H1 (cell line): ENCODE data around the gene FAM83G. TPM values are rescaled to one million over a fixed set of nuclear protein-coding genes. Genes with fewer than 3 reads are reported as not detected.

Source experiments
- CTCF ChIA-PET: fragments of 300-600 bp; sonication (Branson Sonifier 250); formaldehyde crosslinking; loops from one replicate; lab custom pipeline; 2021; ENCODE audit not compliant: partially characterized antibody; lab: Charles Lee
- POLR2A ChIA-PET: fragments of 300-600 bp; sonication (Branson Sonifier 250); formaldehyde crosslinking; loops from one replicate; lab custom pipeline; 2021; ENCODE audit warnings: inconsistent platforms; ENCODE audit not compliant: partially characterized antibody; lab: Charles Lee
- DNase-seq, 2 experiments: peaks; one replicate each; pipeline versions ENCODE4 v3.0.0 to v3.0.0-alpha.2; 2010 to 2022; ENCODE audit warnings: low spot score in 2 of 2, low read depth in 1 of 2, mixed read lengths in 1 of 2
- FAIRE-seq: peaks from 2 replicates; lab custom pipeline; 2011; peaks lifted over from hg19 to GRCh38; lab: Jason Lieb, UNC
- H2AFZ ChIP-seq: 2 replicates; pipeline ENCODE4 v1.8.1; 2012; ENCODE audit warnings: low read length, inconsistent platforms
- H2AK5ac ChIP-seq: 2 replicates; pipeline ENCODE4 v1.6.1; 2013; ENCODE audit warnings: low read depth, low read length
- H2BK120ac ChIP-seq: replicated peaks from 2 replicates; pipeline ENCODE3; 2013; ENCODE audit warnings: low read depth, low read length, inconsistent platforms
- H2BK12ac ChIP-seq: 2 replicates; pipeline ENCODE4 v1.6.1; 2013; ENCODE audit warnings: low read depth, low read length
- H2BK15ac ChIP-seq: 2 replicates; pipeline ENCODE4 v1.6.1; 2013; ENCODE audit warnings: low read length
- H2BK20ac ChIP-seq: 2 replicates; pipeline ENCODE4 v1.6.1; 2013; ENCODE audit warnings: low read length
- H2BK5ac ChIP-seq: 2 replicates; pipeline ENCODE4 v1.6.1; 2013; ENCODE audit warnings: low read depth, low read length
- H3K14ac ChIP-seq: 2 replicates; pipeline ENCODE4 v1.6.1; 2013; ENCODE audit warnings: inconsistent platforms; ENCODE audit not compliant: insufficient read length
- H3K18ac ChIP-seq: 2 replicates; pipeline ENCODE4 v1.6.1; 2013; ENCODE audit warnings: low read length; ENCODE audit errors: extremely low read depth
- H3K23ac ChIP-seq: 2 replicates; pipeline ENCODE4 v1.6.1; 2013; ENCODE audit warnings: inconsistent platforms; ENCODE audit not compliant: insufficient read length
- H3K23me2 ChIP-seq: 2 replicates; pipeline ENCODE4 v1.6.1; 2013; ENCODE audit warnings: low read depth, low read length
- H3K27ac ChIP-seq: 2 replicates; pipeline ENCODE4 v1.6.1; 2011; ENCODE audit warnings: low read depth, low read length, inconsistent platforms
- H3K27me3 ChIP-seq, 4 experiments: replicated peaks in 1 of 4; 1 replicate in 1 of 4; 2 replicates in 3 of 4; pipeline versions ENCODE4 v1.6.1 to v1.8.1; 2011 to 2013; ENCODE audit warnings: low read length in 3 of 4, mild to moderate bottlenecking in 3 of 4, inconsistent platforms in 2 of 4, mixed read lengths in 2 of 4, moderate library complexity in 1 of 4; ENCODE audit not compliant: control insufficient read depth in 3 of 4, insufficient read depth in 3 of 4; ENCODE audit errors: extremely low read depth in 1 of 4
- H3K36me3 ChIP-seq, 4 experiments: 2 replicates each; pipeline versions ENCODE4 v1.6.1 to v1.8.1; 2011 to 2013; ENCODE audit warnings: mild to moderate bottlenecking in 4 of 4, low read length in 3 of 4, moderate library complexity in 2 of 4, control low read depth in 1 of 4, inconsistent platforms in 1 of 4; ENCODE audit not compliant: insufficient read depth in 4 of 4, control insufficient read depth in 2 of 4
- H3K4ac ChIP-seq: replicated peaks from 2 replicates; pipeline ENCODE3; 2013; ENCODE audit warnings: low read length, low read depth, mixed read lengths, inconsistent platforms; ENCODE audit not compliant: insufficient read length
- H3K4me1 ChIP-seq, 4 experiments: replicated peaks in 1 of 4; 1 replicate in 1 of 4; 2 replicates in 3 of 4; pipeline versions ENCODE4 v1.6.1 to v1.8.1; 2011 to 2013; ENCODE audit warnings: low read length in 3 of 4, inconsistent platforms in 2 of 4, mixed read lengths in 1 of 4; ENCODE audit not compliant: insufficient read depth in 4 of 4, control insufficient read depth in 3 of 4
- H3K4me2 ChIP-seq, 2 experiments: 2 replicates each; pipeline versions ENCODE4 v1.6.1 to v1.8.1; 2011 to 2013; ENCODE audit warnings: low read depth in 2 of 2, low read length in 2 of 2, control low read depth in 1 of 2, inconsistent platforms in 1 of 2, mild to moderate bottlenecking in 1 of 2; ENCODE audit not compliant: insufficient read depth in 1 of 2
- H3K4me3 ChIP-seq, 4 experiments: fragments of 200-600, 300-600 bp in 1 of 4; sonication (generic), shearing (Covaris generic), sonication (Bioruptor Twin) in 1 of 4; 2 replicates each; pipeline versions ENCODE4 v1.5.1 to v1.8.1; 2011 to 2016; ENCODE audit warnings: low read length in 4 of 4, low read depth in 3 of 4, control low read depth in 2 of 4, inconsistent platforms in 2 of 4, mild to moderate bottlenecking in 2 of 4, mixed read lengths in 1 of 4, moderate library complexity in 1 of 4; ENCODE audit not compliant: insufficient read depth in 2 of 4; ENCODE audit errors: extremely low read depth in 1 of 4
- H3K56ac ChIP-seq: replicated peaks from 2 replicates; pipeline ENCODE3; 2013; ENCODE audit warnings: low read depth, mild to moderate bottlenecking, mixed read lengths, low read length, inconsistent platforms; ENCODE audit not compliant: insufficient read length
- H3K79me1 ChIP-seq: 2 replicates; pipeline ENCODE4 v1.6.1; 2013; ENCODE audit warnings: low read depth, low read length, control low read depth
- H3K79me2 ChIP-seq, 2 experiments: 2 replicates each; pipeline versions ENCODE4 v1.6.1 to v1.8.1; 2012 to 2013; ENCODE audit warnings: low read length in 2 of 2, mild to moderate bottlenecking in 2 of 2, inconsistent platforms in 1 of 2; ENCODE audit not compliant: insufficient read depth in 2 of 2, control insufficient read depth in 1 of 2
- H3K9ac ChIP-seq, 4 experiments: replicated peaks in 1 of 4; 1 replicate in 1 of 4; 2 replicates in 3 of 4; pipeline versions ENCODE4 v1.6.1 to v1.8.1; 2011 to 2013; ENCODE audit warnings: low read depth in 3 of 4, low read length in 3 of 4, control low read depth in 2 of 4, mild to moderate bottlenecking in 2 of 4, moderate library complexity in 2 of 4, inconsistent platforms in 1 of 4; ENCODE audit errors: extremely low read depth in 1 of 4
- H3K9me3 ChIP-seq, 2 experiments: 2 replicates each; pipeline versions ENCODE4 v1.6.1 to v1.8.1; 2012 to 2013; ENCODE audit warnings: mild to moderate bottlenecking in 2 of 2, moderate library complexity in 2 of 2, control low read depth in 1 of 2, inconsistent platforms in 1 of 2, low read depth in 1 of 2, low read length in 1 of 2, mixed read lengths in 1 of 2; ENCODE audit not compliant: insufficient read depth in 2 of 2
- H4K20me1 ChIP-seq, 2 experiments: replicated peaks in 1 of 2; 2 replicates each; pipeline versions ENCODE3 to v1.8.1; 2011 to 2013; ENCODE audit warnings: inconsistent platforms in 2 of 2, low read length in 2 of 2, mild to moderate bottlenecking in 1 of 2; ENCODE audit not compliant: insufficient read depth in 2 of 2, control insufficient read depth in 1 of 2
- H4K5ac ChIP-seq: 2 replicates; pipeline ENCODE4 v1.6.1; 2013; ENCODE audit warnings: low read length, low read depth, mixed read lengths, inconsistent platforms; ENCODE audit not compliant: insufficient read length
- H4K8ac ChIP-seq: 2 replicates; pipeline ENCODE4 v1.8.0; 2013; ENCODE audit warnings: mild to moderate bottlenecking, moderate library complexity, low read length, inconsistent platforms; ENCODE audit not compliant: insufficient read depth; ENCODE audit errors: extremely low read depth
- H4K91ac ChIP-seq: replicated peaks from 2 replicates; pipeline ENCODE3; 2013; ENCODE audit warnings: low read length, mixed read lengths, inconsistent platforms; ENCODE audit not compliant: insufficient read length
- ATF3 ChIP-seq: IDR thresholded peaks from 2 replicates; pipeline ENCODE4 v1.6.1; 2011; ENCODE audit warnings: low read depth, mild to moderate bottlenecking, low read length; ENCODE audit not compliant: insufficient read depth
- KDM5A ChIP-seq: fragments of 200-600 bp; IDR thresholded peaks from 2 replicates; pipeline ENCODE4 v1.7.1; 2012; ENCODE audit warnings: mild to moderate bottlenecking, low read length, inconsistent platforms, mixed read lengths
- POLR2A ChIP-seq, 2 experiments: IDR thresholded peaks; 1 replicate in 1 of 2; 2 replicates in 1 of 2; pipeline ENCODE4 v1.6.1; 2011; ENCODE audit warnings: low read depth in 2 of 2, low read length in 2 of 2, mild to moderate bottlenecking in 2 of 2; ENCODE audit errors: control extremely low read depth in 1 of 2
- RFX5 ChIP-seq: IDR thresholded peaks from 2 replicates; pipeline ENCODE4 v1.6.1; 2011; ENCODE audit warnings: low read depth, low read length, improper control_type of control experiment, borderline replicate concordance
- SAP30 ChIP-seq: fragments of 300-600 bp; sonication (generic); IDR thresholded peaks from 2 replicates; pipeline ENCODE4 v1.7.1; 2012; ENCODE audit warnings: low read length, moderate library complexity, mild to moderate bottlenecking, inconsistent platforms; ENCODE audit not compliant: insufficient read depth, insufficient replicate concordance
- TBP ChIP-seq: IDR thresholded peaks from 2 replicates; pipeline ENCODE4 v1.6.1; 2011; ENCODE audit warnings: low read depth, low read length, improper control_type of control experiment
- WGBS, 2 experiments: shearing (Covaris generic) in 1 of 2; methylation state at CpG; one replicate each; pipeline versions ENCODE4 v1.1.6 to v1.1.7; 2013 to 2015; ENCODE audit warnings: low lambda C conversion rate in 2 of 2, mixed read lengths in 2 of 2, inconsistent platforms in 1 of 2, low coverage in 1 of 2, missing lambda C conversion rate in 1 of 2; ENCODE audit not compliant: insufficient replicate concordance in 2 of 2, insufficient coverage in 1 of 2, insufficient read length in 1 of 2; ENCODE audit errors: extremely low coverage in 1 of 2, missing lambda C conversion rate in 1 of 2; 5-methylcytosine and 5-hydroxymethylcytosine counted together
- polyA plus RNA-seq, 7 experiments: library from polyadenylated mRNA; depleted of rRNA in 3 of 7; stranded (reverse) in 5 of 7; unstranded in 2 of 7; fragments of >200 nt in 5 of 7; fragments of 200-250 nt in 2 of 7; gene quantifications; 1 replicate in 5 of 7; 2 replicates in 1 of 7; 4 replicates in 1 of 7; pipeline versions ENCODE4 v1.2.1 to v1.2.3, GENCODE V29; 2011 to 2013; ENCODE audit warnings: missing spikeins in 2 of 7, mixed read lengths in 2 of 7
- total RNA-seq: library from RNA; stranded (reverse); fragmentation: NEBNext Ultra II Directional; extraction: Animal tissue kit (Norgen Biotek cat#: 25700); gene quantifications from 2 replicates; pipeline ENCODE4 v1.2.1, GENCODE V29; 2021

Gene FAM83G
- total and polyA plus RNA-seq, 2 of the 8 experiments (the other 6 are each of a cell fraction or from before 2014, with no cell fraction given): 15.4 to 29.0 TPM

GRCh38 chr17:18957831-18958230 is 46.7 kb downstream of the FAM83G start:
- H3K4ac ChIP-seq: no peak overlapping the region
- no peak overlapping the region for H3K4me2 ChIP-seq
- no peak overlapping the region for H2BK20ac ChIP-seq
- H4K91ac ChIP-seq: no peak overlapping the region
- H4K20me1 ChIP-seq: no peaks in the 10 kb centered on the region
- peaks cover 0 to 5% (median 0%) of the 10 kb centered on the region in 4 experiments; a peak in 1 of 7 replicates for H3K4me1 ChIP-seq
- POLR2A ChIA-PET: no interaction called here
- H3K36me3 ChIP-seq: no peaks in the 10 kb centered on the region
- no peak overlapping the region for H2AFZ ChIP-seq
- no peak overlapping the region for H2BK15ac ChIP-seq
- DNase-seq (no peak), FAIRE-seq (no peak)
- H3K23ac ChIP-seq: no peak overlapping the region
- no peak overlapping the region for H4K8ac ChIP-seq
- no peaks in the 10 kb centered on the region for H3K79me1 ChIP-seq
- no peak for TF ChIP-seq TBP
- TF ChIP-seq ATF3: no peak
- no peak for TF ChIP-seq KDM5A
- no peak for TF ChIP-seq POLR2A (IDR thresholded peaks at IDR 0.05; ENCODE audit: control extremely low read depth in 1 of 2, low read depth in 2 of 2, low read length in 2 of 2)
- TF ChIP-seq RFX5: no peak
- TF ChIP-seq SAP30: no peak
- H3K18ac ChIP-seq: no peak overlapping the region
- H3K23me2 ChIP-seq: no peaks in the 10 kb centered on the region
- H3K27me3 ChIP-seq: no peaks in the 10 kb centered on the region
- no peak overlapping the region for H4K5ac ChIP-seq
- H2AK5ac ChIP-seq: no peak overlapping the region
- H3K27ac ChIP-seq: no peak overlapping the region
- H3K9me3 ChIP-seq: no peaks in the 10 kb centered on the region
- no peak overlapping the region for H3K9ac ChIP-seq
- H2BK120ac ChIP-seq: no peak overlapping the region
- CTCF ChIA-PET: interaction anchor here (1.2 to 4.0 kb wide), 7 partner anchors 9 to 63 kb away, joined by 3 to 49 read pairs (median 4); no protein-coding TSS in a partner anchor
- no peak overlapping the region for H2BK12ac ChIP-seq
- H3K4me3 ChIP-seq: no peak overlapping the region
- no peak overlapping the region for H2BK5ac ChIP-seq
- 90% methylated on average over 4 of the region's 4 CpGs; no CpG with 5 or more reads in 1 of the 2 experiments for WGBS, 2 experiments
- no peak overlapping the region for H3K14ac ChIP-seq
- no peaks in the 10 kb centered on the region for H3K79me2 ChIP-seq
- no peak overlapping the region for H3K56ac ChIP-seq
